KG1 (cell line): ENCODE data around the gene CALU.

Experiments used
- DNase-seq: peaks from one replicate; lab custom pipeline; 2025; lab: John Stamatoyannopoulos, UW

The CALU gene

DNA sequence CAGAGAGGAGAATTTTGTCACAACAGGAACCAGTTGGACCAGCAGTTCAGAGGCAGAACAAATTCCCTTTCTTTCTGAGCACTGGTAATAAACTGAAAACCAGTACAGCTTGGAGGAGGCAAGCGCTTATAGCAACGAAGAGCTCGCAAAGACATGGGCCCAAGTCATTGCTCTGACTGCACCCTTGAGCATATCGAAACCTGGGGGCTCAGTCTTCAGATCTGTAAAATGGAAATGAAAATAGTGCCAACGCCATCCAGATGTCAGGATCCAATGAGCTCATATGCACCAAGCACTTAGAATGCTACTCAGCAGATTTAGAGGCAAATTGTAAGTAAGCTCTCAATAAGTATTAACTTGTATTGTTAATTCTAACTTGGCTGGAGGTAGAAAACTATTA, 14.4 kb upstream of the CALU start:
- DNase-seq, result no peak

DNA sequence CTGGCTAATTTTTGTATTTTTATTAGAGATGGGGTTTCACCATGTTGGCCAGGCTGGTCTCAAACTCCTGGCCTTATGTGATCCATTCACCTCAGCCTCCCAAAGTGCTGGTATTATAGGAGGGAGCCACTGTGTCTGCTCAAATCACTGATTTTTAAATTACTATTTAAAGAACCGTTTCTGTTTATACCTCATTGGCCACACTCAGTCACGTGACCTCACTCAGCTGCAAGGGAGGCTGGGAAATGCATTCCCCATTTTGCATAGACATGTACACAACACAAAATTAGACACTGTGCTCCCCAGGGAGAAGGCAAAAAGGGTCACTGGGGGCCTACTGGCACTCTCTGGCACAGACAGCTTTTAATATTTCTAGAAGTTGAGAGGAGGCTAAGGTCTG, 13.6 kb upstream of the CALU start:
- DNase-seq, result no peak

DNA sequence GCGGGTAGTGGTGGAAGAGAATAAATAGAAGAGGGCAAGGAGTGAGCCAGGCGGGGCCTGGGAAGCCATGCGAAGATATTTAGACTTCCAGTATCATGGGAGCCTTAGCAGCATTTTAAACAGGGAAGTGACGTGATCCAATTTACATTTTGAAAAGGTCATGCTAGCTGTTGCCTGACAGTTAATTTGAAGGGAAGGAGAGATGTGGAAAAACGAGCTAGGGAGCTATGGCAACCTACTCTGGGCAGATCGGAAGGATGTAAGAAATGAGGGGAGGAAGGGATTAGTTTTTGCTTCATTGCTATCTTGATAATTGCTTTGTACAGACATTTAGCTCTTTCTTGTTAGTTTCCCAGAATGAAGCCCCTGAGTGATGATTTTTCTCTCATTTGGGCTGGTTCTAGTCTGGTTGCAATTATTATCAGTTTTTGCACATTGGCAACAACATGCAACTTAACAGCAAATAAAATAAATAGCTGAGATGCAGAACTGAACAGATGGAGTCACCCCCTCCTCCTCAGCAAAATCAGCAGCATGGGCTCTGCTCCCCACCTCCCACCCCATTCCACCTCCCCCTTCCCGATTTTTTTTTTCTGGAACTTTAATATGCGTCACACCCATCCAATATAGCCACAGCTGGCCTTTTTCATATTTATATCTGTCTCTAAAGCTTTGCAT, 13.0 kb upstream of the CALU start:
- DNase-seq, result no peak

DNA sequence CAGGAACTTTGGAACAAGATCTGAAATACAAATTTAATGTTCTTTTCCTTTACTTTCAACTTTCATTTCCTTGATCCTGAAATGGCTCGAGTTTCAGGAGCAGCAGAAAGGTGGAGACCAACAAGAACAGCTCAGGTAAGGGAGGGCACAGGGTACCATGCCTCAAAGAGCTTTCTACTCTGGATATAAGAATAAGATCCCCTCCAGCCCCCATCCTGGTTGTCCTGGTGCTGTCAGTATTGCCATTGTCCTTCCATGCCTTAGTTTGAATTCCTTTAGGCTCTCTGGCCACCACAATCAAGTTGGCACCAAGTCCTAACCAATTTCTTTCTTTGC, 12.5 kb upstream of the CALU start:
- DNase-seq, result no peak

DNA sequence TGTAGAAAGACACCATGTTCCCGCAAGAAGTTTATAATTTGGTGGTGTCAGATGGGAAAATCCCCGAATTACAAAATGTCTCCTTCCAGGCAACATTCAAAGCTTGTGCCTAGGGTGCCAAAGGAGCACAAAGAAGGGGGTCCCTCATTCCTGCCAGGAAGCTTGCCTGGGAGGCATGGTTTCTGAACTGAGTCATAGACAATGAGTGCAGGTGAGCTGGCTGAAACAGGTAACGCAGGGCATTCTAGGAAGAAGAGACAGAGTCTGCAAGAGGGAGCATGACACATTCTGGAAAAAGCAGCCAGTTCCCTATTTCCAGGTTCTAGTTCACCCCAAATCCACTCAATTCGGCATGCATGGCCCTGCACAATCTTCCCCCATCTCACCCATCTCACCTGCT, 11.9 kb upstream of the CALU start:
- no peak for DNase-seq

DNA sequence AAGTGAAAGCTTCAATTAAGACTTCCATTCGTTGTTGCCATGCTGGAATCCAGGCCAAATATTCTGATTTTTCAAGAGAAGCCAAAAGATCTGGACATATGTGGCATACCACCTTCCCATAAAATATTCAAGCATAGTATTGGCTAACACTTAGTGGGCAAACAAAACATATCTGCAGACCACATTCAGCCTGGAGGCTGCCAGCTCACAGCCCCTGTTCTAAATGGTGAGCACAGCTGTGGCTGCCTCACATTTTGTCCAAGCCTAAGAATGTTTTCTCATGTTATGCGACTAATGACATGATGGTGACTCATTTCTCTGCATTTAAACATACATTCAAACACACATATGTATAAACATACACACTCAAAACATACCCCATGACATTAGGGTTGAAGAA, 10.6 kb upstream of the CALU start:
- no peak for DNase-seq

DNA sequence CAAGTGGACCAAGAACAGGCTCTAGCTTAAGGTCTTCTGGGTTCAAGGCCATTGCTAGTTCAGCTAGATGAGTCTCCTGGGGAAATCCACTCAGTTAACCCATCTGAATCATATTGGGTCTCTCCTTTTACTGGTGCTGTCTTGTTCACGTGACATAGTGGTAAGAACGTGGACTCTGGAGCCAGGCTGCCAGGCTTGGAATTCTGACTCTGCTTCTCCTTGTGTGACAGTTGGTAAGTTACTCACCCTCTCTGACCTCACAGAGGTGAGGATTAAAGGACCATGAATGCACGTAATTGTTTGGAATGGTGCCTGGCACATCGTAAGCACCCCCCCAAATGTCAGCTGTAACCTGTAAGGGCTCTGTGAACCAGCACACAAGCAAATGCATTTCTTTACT, 9.7 kb upstream of the CALU start:
- DNase-seq, result no peak

DNA sequence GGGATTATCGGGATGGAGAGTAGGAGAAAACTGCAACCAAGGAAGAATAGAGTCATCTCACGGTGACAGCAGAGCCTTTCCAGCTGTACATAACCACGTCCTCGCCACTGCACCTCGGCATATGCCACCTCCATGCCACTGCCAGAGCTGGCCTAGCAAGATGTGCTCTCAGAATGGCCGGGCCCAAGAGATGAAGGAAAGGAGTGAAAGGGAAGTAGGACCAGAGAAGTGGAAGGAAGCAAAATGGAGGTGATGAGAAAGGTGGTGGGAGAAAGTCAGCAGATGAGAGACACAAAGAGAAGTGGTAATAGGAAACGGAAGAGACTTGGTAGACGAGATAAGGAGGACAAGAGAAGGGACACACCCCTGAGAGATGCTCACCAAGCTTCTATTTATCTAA, 8.0 kb upstream of the CALU start:
- DNase-seq, result no peak

DNA sequence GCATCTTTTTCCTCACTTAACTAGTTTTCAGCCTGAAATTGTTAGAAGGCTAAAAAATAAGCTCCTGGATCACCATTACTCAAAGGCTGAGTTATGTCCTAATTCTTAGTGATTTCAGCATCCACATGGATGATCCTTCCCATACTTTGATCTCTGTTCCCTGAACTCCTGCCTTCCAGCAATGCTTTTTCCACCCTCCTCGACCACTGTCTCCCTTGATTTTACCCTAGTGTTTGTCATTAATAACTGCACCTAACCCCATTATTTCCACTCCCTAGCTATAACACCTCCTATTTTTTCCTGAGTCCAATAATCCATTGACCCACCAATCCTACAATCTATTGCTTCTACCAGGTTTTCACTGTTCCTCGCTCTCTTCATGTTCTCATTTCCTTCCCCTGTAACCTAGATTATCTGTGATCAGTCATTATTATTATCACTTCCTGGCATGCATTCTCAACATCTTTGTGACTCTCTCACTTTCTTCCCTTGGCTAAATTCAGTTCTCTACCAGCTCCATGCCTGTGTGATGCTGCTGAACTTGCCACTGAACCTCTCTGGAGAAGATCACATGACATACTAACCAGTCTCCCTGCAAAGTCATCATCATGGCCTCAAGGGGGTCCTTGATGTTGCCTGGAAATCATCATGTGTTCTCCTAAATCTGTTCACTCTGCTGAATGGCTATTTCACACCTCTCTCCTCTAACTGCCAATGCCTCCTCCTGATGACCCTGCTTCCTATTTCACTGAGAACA, 6.5 kb upstream of the CALU start:
- no peak for DNase-seq

DNA sequence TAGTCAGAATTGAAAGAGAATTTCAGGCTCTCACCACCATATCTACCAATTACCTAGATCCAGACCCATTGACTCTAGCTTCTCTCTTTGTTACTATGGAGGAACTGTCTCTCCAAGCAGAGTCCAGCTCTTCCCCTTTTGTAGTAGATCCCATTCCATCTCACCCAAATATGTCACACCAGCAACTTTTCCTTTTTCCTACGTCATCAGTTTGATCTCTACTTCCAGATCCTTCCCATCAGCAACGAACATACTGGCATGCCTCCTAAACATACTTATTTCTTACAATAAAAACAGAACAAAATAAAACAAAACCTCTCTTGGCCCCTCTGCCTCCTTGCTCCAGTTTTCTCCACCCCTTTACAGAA, 5.9 kb upstream of the CALU start:
- DNase-seq, result no peak

DNA sequence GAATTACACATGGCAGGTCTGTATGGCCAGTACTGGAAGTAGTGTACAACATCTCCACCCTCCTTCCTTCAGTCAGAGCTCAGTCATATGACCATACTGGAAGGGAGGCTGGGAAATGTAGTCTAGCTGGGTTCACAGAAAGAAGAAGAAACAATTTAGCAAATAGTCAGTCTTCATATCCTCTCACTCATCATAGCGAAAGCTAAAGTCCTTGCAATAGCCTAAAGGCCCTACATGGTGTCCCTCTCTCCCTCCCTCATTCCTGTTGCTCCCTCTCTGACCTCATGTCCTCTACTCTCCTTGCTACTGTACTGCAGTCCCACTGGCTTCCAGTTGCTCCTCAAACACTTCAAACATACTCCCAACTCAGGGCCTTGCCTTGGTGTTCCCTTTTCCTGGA, 4.3 kb upstream of the CALU start:
- no peak for DNase-seq

DNA sequence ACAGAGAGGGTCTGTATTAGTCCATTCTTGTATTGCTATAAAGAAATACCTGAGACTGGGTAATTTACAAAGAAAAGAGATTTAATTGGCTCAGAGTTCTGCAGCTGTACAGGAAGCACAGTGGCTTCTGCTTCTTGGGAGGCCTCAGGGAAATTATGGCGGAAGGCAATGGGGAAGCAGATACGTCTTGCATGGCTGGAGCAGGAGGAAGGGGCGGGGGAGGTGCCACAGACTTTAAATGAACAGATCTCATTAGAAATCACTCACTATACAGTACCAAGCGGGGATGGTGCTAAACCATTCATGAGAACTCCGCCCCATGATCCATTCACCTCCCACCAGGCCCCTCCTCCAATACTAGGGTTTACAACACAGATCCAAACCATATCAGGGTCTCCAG, 3.7 kb upstream of the CALU start:
- DNase-seq, result peak; percentile 16

DNA sequence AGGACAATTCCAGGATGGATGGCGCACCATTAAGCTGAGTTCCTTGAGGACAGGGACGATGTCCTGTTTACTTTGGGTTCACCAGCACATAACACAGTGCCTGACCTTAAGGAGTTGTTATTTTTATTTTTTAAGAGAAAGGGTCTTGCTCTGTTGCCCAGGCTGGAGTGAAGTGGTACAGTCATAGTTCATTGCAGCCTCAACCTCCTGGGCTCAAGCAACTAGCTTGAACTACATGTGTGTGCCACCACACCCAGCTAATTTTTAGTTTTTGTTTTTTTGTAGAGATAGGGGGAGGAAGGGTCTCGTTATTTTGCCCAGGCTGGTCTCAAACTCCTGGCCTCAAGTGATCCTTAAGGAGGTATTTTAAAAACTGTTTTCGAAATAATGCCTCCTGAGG, 1.7 kb upstream of the CALU start:
- no peak for DNase-seq

DNA sequence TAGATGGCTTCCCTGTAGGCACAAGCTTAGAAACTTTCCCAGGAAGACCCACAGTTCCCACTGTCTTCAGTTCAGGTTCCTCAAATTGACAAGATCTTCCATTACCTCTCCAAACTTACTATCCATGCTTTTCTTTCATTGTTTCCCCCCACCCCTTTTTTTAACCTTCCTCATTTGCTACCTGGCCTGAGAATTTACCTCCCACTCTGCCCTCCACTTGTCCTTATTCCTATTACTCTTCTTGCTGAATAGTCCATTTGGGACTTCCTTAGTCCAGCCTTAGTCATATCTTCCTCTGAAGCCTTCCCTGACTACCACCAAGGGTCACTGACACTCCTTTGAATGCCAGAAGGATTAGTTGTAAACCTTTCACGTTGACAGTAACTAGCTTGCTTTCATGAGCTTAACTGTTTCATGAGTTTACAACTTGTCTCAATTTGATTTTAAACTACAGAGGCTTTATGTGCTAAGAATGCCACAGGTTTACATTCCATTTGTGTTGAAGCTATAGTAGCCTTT, 1.2 kb upstream of the CALU start:
- no peak for DNase-seq

DNA sequence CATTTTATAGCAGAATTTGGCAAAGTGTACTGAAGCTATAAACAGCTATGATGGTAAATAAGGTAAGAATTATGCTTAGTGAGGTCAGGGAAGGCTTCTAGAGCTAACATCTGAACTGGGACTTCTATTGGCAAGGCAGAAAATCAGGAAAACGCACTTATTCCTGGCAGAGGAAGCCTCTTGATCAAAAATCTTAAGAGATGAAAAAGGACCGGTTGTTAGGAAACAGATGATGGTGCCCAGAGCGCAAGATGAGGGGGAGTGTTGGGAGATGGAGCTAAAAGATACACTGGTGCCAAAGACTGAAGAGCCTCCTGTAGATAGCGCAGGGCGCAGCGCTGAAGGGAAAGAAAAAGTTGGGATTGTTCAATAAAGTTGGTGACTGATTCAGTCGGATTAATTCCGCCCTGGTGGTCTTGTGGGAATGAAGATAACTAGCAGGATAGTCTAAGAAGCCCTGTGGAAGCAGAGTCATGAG, 550 bp upstream of the CALU start:
- DNase-seq, result no peak

DNA sequence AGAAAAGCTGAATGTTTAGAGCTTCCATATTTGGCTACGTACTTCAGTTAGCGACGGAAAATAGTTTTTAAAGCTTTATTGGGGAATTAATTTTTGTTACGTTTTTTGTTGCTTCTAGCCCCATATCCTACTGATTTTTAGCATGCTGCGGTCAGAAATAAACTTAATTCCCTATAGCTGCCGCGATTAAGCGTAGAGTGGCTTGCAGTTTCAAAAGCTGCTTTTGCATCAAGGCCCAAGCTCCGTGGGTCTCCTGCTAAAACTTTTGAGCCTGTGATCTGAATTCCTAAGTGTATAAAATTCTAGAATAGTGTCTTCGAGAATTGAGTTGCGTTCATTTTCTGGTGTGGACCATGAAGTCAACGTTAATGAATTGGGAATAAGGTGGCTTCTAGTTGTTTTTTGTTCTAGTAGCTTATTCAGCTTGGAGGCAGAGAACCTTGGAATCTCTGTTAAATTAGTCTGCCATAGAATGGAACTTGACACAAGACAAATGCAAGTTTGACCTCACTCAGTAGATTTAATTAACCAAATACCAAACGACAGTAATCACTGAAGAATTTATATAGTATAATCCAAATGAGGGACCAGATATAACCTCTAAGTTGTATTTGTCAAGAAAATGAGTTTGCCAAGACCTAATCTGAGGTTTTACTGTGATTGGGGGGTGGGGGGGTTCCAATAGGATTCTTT, 977 bp downstream of the CALU start:
- no peak for DNase-seq

DNA sequence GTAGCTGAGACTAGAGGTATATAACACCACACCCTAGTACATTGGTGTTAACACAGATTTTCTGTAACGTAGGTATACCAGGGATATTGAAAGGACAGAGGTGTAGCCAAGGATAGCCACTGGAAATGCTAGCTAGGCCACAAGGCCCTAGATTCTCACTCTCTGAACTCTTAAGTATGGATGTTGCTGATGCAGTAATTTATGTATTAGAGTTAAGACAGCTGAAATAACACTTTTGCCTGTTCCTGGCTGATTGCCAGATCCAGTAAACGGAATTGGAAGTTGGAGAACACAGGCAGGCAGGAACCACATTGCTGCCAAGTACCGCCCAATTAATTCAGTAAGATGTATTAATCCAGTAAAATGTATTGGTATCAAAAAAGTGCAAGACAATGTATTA, 1.8 kb downstream of the CALU start:
- DNase-seq, result no peak

DNA sequence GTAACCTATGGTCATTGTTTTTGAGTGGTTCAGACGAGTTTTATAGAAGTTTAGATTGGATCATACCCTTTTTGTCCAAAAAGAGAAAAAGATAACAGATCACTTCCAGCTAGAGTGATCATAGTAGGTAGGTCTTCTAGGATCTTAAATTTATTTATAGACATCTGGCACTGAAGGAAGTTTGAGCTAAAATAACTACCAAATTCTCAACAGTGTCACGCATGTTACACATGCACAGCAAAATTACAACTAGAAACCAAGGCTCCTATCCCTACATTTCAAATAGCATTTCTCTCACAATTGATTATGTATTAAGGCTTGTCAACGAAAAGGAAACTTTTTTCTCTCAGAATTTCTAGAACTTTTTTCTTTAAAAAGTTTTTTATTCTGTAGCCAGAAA, 2.3 kb downstream of the CALU start:
- DNase-seq, result no peak

DNA sequence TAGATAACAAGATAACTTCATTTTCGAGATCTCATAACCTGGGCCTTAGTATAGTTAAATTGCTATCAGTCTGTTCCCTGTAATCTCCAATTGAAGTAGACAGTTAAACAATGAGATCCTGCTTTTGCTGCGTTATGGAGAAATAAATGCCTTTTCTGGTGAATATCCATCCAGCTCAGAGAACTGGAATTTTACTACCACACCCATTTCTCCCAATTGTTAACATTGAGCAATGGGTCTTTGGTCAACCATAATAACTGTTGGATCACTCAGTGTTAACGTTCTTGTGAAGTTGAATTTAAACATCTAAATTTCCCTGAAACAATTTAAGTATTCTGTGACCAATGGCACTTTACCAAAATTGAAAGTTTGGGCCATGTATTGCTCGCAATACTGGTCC, 3.0 kb downstream of the CALU start:
- DNase-seq, result no peak

DNA sequence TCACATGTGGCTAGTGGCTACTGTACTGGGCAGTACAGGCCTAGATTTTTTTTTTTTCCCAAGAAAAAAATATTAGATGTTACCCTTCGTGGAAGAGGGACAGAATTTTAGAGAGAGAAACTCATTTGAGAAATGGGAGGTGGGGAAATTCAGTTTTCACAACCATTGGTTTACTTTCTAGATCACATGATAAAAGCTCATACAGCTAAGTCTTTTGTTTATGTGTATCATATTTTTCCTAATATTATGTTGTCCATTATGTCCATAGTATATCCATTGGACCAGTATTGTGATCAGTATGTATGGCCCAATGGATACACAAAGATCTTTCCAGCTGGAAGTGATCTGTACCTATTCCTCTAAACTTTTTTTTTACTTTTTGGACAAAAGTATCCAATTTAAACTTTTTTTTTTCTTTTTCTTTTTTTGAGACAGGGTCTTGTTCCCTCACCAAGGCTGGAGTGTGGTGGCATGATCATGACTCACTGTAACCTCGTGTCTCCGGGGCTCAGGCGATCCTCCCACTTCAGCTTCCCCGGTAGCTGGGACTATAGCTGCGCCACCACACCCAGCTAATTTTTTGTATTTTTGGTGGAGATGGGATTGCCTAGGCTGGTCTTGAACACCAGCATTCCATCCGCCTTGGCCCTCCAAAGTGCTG, 4.1 kb downstream of the CALU start:
- DNase-seq, result no peak

DNA sequence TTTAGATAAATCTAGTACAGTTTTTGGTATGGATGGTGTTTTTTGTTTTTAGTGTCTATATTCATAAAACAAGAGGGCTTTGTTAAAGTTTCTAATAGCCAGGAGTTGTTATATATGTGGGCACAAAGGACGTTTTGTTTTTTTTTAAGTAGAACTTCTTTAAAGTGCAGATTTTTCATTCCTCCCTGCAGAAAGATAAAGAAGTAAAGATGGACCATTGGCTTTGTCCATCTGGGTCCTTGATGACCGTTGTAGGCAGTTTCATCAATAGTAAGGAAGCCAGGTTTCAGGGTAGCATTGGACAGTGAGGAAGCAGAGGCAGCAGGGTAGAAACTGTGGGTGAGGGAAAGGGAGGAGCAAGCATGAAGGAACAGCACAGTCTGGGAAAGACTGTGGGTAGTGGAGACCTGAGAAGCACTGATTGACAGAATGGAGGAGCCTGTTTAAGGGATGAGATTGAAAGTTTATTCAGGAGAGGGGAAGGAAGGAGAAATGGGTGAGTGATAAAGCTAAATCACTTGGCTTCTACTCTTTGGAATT, 5.3 kb downstream of the CALU start:
- no peak for DNase-seq

DNA sequence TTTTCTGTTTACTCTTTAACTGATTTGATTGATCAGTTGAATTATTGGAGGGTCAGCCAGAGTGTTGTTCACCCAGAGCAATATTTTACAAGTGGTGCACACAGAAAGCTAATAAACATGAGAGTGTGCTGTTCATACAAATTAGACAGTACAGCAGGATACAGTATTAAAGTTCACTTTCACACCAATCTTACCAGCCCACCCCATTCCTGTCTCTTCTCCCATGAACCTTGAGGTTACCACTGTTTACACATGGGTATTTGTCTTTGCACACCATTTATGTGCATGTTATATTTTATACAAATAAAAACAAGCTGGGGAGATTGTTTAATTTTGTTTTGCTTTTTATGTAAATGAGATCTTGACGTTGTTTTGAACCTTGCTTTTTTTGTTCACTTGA, 6.5 kb downstream of the CALU start:
- DNase-seq, result no peak
